Gastrocnemius medialis (tissue), 4 donors: ENCODE data around the gene TGM2. TPM values are rescaled to one million over a fixed set of nuclear protein-coding genes. Genes with fewer than 3 reads are reported as not detected.

Experiments used
- ATAC-seq, 2 donors: fragments of 150-250 bp; one replicate each; pipeline ENCODE4 v1.9.1; 2016
- DNase-seq, 2 donors: peaks; one replicate each; pipeline ENCODE4 v3.0.0-alpha.2; 2019
- H3K27ac ChIP-seq, 4 donors: fragments of 200-600 bp; sonication (generic); 1 replicate in 1 of 4; 2 replicates in 3 of 4; pipeline ENCODE4 v1.5.1; 2016 to 2018; ENCODE audit warnings: mild to moderate bottlenecking in 2 of 4, moderate library complexity in 1 of 4
- H3K27me3 ChIP-seq, 3 donors: fragments of 200-600 bp; sonication (generic) in 2 of 3; 1 replicate in 1 of 3; 2 replicates in 2 of 3; pipeline versions ENCODE4 v1.5.1 to v1.6.0; 2016 to 2019; ENCODE audit warnings: mild to moderate bottlenecking in 1 of 3, moderate library complexity in 1 of 3
- H3K36me3 ChIP-seq, 2 donors: fragments of 200-600 bp; sonication (generic) in 1 of 2; one replicate each; pipeline ENCODE4 v1.5.1; 2017 to 2018
- H3K4me1 ChIP-seq, 2 donors: fragments of 200-600 bp; sonication (generic) in 1 of 2; one replicate each; pipeline ENCODE4 v1.5.1; 2016 to 2017; ENCODE audit warnings: mild to moderate bottlenecking in 2 of 2
- H3K4me3 ChIP-seq, 4 donors: fragments of 200-600 bp; sonication (generic) in 3 of 4; 1 replicate in 1 of 4; 2 replicates in 3 of 4; pipeline ENCODE4 v1.5.1; 2016 to 2019; ENCODE audit warnings: mild to moderate bottlenecking in 2 of 4
- H3K9me3 ChIP-seq, 3 donors: fragments of 200-600 bp; sonication (generic) in 2 of 3; 1 replicate in 1 of 3; 2 replicates in 2 of 3; pipeline ENCODE4 v1.5.1; 2016 to 2019
- POLR2A ChIP-seq, 2 donors: fragments of 450-650 bp; IDR thresholded peaks; one replicate each; pipeline ENCODE4 v1.6.1; 2017; ENCODE audit warnings: antibody characterized with exemption in 2 of 2, mild to moderate bottlenecking in 2 of 2, moderate library complexity in 2 of 2
- in situ Hi-C, 4 donors: fragments of 200-750 bp; cut with MboI; loops; one replicate each; pipeline versions ENCODE4 v1.15.0 to v1.8.0; 2017; ENCODE audit warnings: low sequenced_read_pairs in 4 of 4
- intact Hi-C: fragments of 100-400 bp; cut with DNase I; formaldehyde crosslinking; loops from one replicate; pipeline ENCODE4 v1.15.1; 2023; ENCODE audit warnings: low total_unique reads
- total RNA-seq, 4 donors: library from RNA; depleted of rRNA; stranded (reverse); fragments of >200 nt; gene quantifications; one replicate each; pipeline versions ENCODE4 v1.1.0 to v1.2.3, GENCODE V29; 2016
- TF ChIP-seq, protein P1 (sequence below), 5 experiments: fragments of 450-650 bp in 3 of 5; fragments of 200-600 bp in 2 of 5; sonication (generic) in 2 of 5; IDR thresholded peaks in 4 of 5; conservative IDR thresholded peaks in 1 of 5; 1 replicate in 4 of 5; 2 replicates in 1 of 5; pipeline ENCODE4 v1.5.1; 2016 to 2019; ENCODE audit warnings: antibody characterized with exemption in 5 of 5, mild to moderate bottlenecking in 3 of 5, moderate library complexity in 3 of 5

TGM2 gene
- total RNA-seq, 4 donors from 2014 or later, result 12.8 to 152 (median 58.4) TPM

DNA sequence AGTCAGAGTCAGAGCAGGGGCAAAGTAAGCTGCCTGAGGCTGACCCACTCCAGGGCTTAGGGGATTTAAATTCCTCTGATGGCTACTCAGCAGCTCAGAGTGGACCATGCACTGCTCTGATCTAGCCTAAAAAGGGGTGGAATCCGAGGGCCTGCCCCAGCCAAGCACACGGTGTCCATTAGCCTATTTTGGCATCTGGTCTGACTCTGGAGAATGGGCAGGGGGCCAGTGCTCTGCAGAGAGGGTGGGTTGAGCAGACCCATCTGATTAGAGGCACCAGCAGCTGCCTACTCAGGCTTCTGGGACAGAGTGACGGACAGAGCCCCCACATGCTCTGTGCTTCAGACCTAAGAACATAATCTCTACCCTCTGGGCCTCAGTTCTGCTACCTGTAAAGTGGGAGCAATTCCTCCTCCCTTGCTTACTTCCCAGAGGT lies 25.9 kb upstream of the TGM2 start:
- Histone ChIP-seq H3K4me1 (no peaks in the 10 kb centered on the region), H3K27ac (no peak overlapping the region), H3K27me3 (no peaks in the 10 kb centered on the region), H3K36me3 (no peaks in the 10 kb centered on the region), H3K9me3 (no peaks in the 10 kb centered on the region), H3K4me3 (no peak overlapping the region)
- in situ Hi-C loops (loop anchor here in 1 of 4 donors (25.0 kb wide), 1 partner anchor 604 kb away; no protein-coding TSS in a partner anchor), intact Hi-C loops (no loop called here)
- DNase-seq (no peak), ATAC-seq (peak in 1 of 2 donors; percentile 65)
- TF ChIP-seq POLR2A (IDR thresholded peaks at IDR 0.05), result no peak
- TF ChIP-seq, protein P1, sequence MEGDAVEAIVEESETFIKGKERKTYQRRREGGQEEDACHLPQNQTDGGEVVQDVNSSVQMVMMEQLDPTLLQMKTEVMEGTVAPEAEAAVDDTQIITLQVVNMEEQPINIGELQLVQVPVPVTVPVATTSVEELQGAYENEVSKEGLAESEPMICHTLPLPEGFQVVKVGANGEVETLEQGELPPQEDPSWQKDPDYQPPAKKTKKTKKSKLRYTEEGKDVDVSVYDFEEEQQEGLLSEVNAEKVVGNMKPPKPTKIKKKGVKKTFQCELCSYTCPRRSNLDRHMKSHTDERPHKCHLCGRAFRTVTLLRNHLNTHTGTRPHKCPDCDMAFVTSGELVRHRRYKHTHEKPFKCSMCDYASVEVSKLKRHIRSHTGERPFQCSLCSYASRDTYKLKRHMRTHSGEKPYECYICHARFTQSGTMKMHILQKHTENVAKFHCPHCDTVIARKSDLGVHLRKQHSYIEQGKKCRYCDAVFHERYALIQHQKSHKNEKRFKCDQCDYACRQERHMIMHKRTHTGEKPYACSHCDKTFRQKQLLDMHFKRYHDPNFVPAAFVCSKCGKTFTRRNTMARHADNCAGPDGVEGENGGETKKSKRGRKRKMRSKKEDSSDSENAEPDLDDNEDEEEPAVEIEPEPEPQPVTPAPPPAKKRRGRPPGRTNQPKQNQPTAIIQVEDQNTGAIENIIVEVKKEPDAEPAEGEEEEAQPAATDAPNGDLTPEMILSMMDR (IDR thresholded peaks at IDR 0.05 in 4 of 5, conservative IDR thresholded peaks at IDR 0.05 in 1 of 5), result no peak

DNA sequence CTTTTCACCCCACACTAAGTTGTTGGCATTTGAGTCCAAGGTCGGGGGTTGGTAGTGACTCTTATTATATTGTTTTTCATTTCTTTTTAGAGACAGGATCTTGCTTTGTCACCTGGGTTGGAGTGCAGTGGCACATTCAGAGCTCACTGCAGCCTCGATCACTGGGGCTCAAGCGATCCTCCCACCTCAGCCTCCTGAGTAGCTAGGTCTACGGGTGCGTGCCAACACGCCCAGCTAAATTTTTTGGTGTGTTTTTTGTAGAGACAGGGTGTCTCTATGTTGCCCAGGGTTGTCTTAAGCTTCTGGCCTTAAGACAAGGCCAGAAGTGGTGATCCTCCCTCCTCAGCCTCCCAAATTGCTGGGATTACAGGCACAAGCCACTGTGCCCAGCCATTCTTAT lies 25.1 kb upstream of the TGM2 start:
- intact Hi-C loops (no loop called here), in situ Hi-C loops (loop anchor here in 1 of 4 donors (25.0 kb wide), 1 partner anchor 603 kb away; no protein-coding TSS in a partner anchor)
- no peaks in the 10 kb centered on the region for H3K4me1 ChIP-seq
- TF ChIP-seq, protein P1 (IDR thresholded peaks at IDR 0.05 in 4 of 5, conservative IDR thresholded peaks at IDR 0.05 in 1 of 5), result no peak
- TF ChIP-seq POLR2A (IDR thresholded peaks at IDR 0.05), result no peak
- H3K27ac ChIP-seq, result no peak overlapping the region
- no peaks in the 10 kb centered on the region for H3K9me3 ChIP-seq
- no peak overlapping the region for H3K4me3 ChIP-seq
- no peaks in the 10 kb centered on the region for H3K36me3 ChIP-seq
- H3K27me3 ChIP-seq, result no peaks in the 10 kb centered on the region
- no peak for DNase-seq
- ATAC-seq, result no peak

DNA sequence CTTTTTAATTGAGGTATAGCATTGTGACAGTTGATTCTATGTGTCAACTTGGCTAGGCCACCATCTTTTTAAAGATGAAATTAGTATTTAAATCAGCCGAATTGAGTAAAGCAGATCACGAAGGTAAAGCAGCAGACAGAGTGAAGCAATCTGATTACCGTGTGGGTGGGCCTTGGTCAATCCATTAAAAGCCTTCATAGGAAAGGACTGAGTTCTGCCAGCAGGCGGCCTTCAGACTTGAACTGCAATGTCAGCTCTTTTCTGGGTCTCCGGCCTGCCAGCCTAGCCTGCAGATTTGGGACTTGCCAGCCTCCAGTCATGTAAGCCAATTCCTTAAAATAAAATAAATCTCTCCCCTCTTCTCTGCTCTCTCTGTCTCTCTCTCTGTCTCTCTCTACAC lies 22.4 kb upstream of the TGM2 start:
- TF ChIP-seq POLR2A (IDR thresholded peaks at IDR 0.05), result no peak
- TF ChIP-seq, protein P1 (IDR thresholded peaks at IDR 0.05 in 4 of 5, conservative IDR thresholded peaks at IDR 0.05 in 1 of 5), result no peak
- no peaks in the 10 kb centered on the region for H3K36me3 ChIP-seq
- no peak overlapping the region for H3K4me3 ChIP-seq
- DNase-seq, result no peak
- no peaks in the 10 kb centered on the region for H3K4me1 ChIP-seq
- H3K9me3 ChIP-seq, result no peaks in the 10 kb centered on the region
- in situ Hi-C loops, result loop anchor here in 1 of 4 donors (25.0 kb wide), 1 partner anchor 600 kb away; no protein-coding TSS in a partner anchor
- intact Hi-C loops, result no loop called here
- no peaks in the 10 kb centered on the region for H3K27me3 ChIP-seq
- H3K27ac ChIP-seq, result no peak overlapping the region
- ATAC-seq, result no peak

DNA sequence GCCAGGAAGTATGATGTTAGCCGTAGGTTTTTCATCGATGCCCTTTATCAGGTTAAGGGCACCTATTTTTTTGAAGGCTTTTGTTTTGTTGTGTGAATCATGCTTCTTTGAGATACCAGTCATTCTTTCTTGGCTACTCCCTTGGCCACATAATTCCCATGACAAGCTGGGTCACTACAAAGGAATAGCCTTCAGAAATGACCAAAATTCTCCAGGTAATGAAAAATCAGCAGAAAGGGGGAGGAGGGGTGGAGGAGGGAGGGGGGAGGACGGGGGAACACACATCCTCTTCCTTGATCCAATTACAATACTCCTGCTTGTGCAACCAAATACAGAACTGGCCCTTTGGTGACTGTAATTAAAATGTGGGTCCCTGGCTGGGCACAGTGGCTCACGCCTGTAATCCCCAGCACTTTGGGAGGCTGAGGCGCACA lies 21.7 kb upstream of the TGM2 start:
- no peak for ATAC-seq
- DNase-seq, result no peak
- Histone ChIP-seq H3K9me3 (no peaks in the 10 kb centered on the region), H3K27me3 (no peaks in the 10 kb centered on the region), H3K4me1 (no peaks in the 10 kb centered on the region), H3K4me3 (no peak overlapping the region), H3K27ac (no peak overlapping the region), H3K36me3 (no peaks in the 10 kb centered on the region)
- intact Hi-C loops (no loop called here), in situ Hi-C loops (loop anchor here in 1 of 4 donors (25.0 kb wide), 1 partner anchor 600 kb away; no protein-coding TSS in a partner anchor)
- TF ChIP-seq POLR2A (IDR thresholded peaks at IDR 0.05), result no peak
- TF ChIP-seq, protein P1 (IDR thresholded peaks at IDR 0.05 in 4 of 5, conservative IDR thresholded peaks at IDR 0.05 in 1 of 5), result no peak

DNA sequence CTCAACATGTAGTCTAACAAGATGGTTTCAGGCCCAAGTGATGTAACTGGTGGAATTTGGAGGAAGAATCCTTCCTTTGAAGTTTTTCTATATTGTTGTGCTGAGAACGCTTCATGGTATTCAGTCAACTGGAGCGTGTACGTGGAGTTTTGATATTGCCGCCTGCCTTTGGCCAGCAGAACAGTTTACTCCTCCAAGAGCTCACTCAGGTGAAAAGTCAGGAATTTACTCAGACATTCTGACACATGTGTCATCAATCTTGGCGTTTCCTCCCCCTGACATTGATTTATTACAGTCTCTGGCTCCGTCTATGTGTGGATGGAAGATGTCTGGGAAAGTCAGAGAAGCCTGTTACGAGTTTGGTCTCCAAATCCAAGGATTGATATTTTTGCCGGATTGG lies 19.0 kb upstream of the TGM2 start:
- DNase-seq, result no peak
- Histone ChIP-seq H3K36me3 (no peaks in the 10 kb centered on the region), H3K27ac (no peak overlapping the region), H3K9me3 (no peaks in the 10 kb centered on the region), H3K4me3 (no peak overlapping the region), H3K27me3 (no peaks in the 10 kb centered on the region), H3K4me1 (no peaks in the 10 kb centered on the region)
- in situ Hi-C loops (loop anchor here in 1 of 4 donors (25.0 kb wide), 1 partner anchor 597 kb away; no protein-coding TSS in a partner anchor), intact Hi-C loops (no loop called here)
- no peak for TF ChIP-seq POLR2A (IDR thresholded peaks at IDR 0.05)
- TF ChIP-seq, protein P1 (IDR thresholded peaks at IDR 0.05 in 4 of 5, conservative IDR thresholded peaks at IDR 0.05 in 1 of 5), result no peak
- ATAC-seq, result no peak
